ENCODE measurements around the gene XKR3.

DNA sequence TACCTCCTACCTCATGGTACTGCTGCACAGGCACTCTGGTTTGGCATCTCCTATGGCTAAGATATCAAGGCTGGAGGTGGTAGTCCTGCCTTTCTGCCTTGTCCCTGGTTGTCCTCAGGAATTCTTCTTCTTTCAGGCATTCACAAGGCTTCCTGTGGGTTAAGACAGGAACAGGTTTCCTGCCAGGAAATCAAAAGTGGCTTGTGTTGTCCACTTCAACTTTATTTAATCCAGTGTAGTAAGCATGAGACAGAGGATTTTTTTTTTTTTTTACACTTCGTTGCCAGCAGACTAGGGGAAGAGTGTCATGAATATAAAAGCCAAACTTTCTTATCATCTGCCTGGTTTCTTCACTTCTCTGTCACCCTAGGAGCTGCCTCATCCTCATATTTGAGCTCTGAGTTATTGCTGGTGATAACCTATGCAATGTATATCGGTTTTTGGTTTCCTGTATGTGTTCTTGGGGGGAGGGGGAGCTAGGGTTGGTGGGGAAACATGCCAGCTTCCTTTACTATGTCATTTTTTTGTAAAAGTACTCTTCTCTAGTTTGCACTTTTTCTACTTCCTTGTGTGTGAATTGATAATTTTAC, 50.2 kb downstream of the XKR3 start:
- no peak for TF ChIP-seq POLR2A (IDR thresholded peaks at IDR 0.05)
- no peak for TF ChIP-seq CTCF (IDR thresholded peaks at IDR 0.05 in 4 of 5, conservative IDR thresholded peaks at IDR 0.05 in 1 of 5)
